IMR-90 (cell line): ENCODE measurements around the gene LEP. TPM values are rescaled to one million over a fixed set of nuclear protein-coding genes. Genes with fewer than 3 reads are reported as not detected.

Experiments used
- ATAC-seq: fragments of 200-7000 bp; cut with Tn5 transposase; 2 replicates; pipeline ENCODE4 v1.9.1; 2020; ENCODE audit warnings: low read depth, mild to moderate bottlenecking, moderate library complexity
- BruUV-seq: library from RNA; stranded (reverse); fragments of 400-500 nt; replicated peaks from 2 replicates; lab custom pipeline; 2021; lab: Mats Ljungman, UMichigan
- CTCF ChIA-PET: fragments of 300-600 bp; formaldehyde crosslinking; extraction: SDS; loops from one replicate; lab custom pipeline; 2021; ENCODE audit warnings: antibody characterized with exemption; lab: Yijun Ruan, JAX
- POLR2A ChIA-PET: fragments of 300-600 bp; sonication (Branson Sonifier 250); formaldehyde crosslinking; loops from one replicate; lab custom pipeline; 2022; ENCODE audit warnings: antibody characterized with exemption; ENCODE audit not compliant: unreplicated experiment; lab: Charles Lee
- DNase-seq: peaks from one replicate; pipeline ENCODE4 v3.0.0; 2013
- H2AFZ ChIP-seq: replicated peaks from 2 replicates; pipeline ENCODE3; 2013; ENCODE audit warnings: low read length, mild to moderate bottlenecking; ENCODE audit not compliant: poor library complexity
- H2AK5ac ChIP-seq: 2 replicates; pipeline ENCODE4 v1.6.1; 2013; ENCODE audit warnings: low read depth, low read length, inconsistent platforms
- H2AK9ac ChIP-seq: replicated peaks from 2 replicates; pipeline ENCODE3; 2013; ENCODE audit warnings: mild to moderate bottlenecking, low read depth, low read length, moderate library complexity; ENCODE audit not compliant: poor library complexity
- H2BK120ac ChIP-seq: 2 replicates; pipeline ENCODE4 v1.6.1; 2013; ENCODE audit warnings: low read depth, low read length, inconsistent platforms
- H2BK15ac ChIP-seq: 3 replicates; pipeline ENCODE4 v1.6.1; 2013; ENCODE audit warnings: low read depth, low read length, inconsistent platforms
- H2BK20ac ChIP-seq: 2 replicates; pipeline ENCODE4 v1.6.1; 2013; ENCODE audit warnings: low read depth, mild to moderate bottlenecking, inconsistent platforms, low read length, moderate library complexity
- H2BK5ac ChIP-seq: 2 replicates; pipeline ENCODE4 v1.6.1; 2013; ENCODE audit warnings: mild to moderate bottlenecking, low read depth, low read length, inconsistent platforms; ENCODE audit not compliant: poor library complexity, severe bottlenecking
- H3K14ac ChIP-seq: replicated peaks from 2 replicates; pipeline ENCODE4 v1.6.1; 2013; ENCODE audit warnings: low read depth, low read length, inconsistent platforms
- H3K18ac ChIP-seq: 2 replicates; pipeline ENCODE4 v1.6.1; 2013; ENCODE audit warnings: low read depth, low read length, control low read depth
- H3K23ac ChIP-seq: 2 replicates; pipeline ENCODE4 v1.6.1; 2013; ENCODE audit warnings: low read depth, low read length, inconsistent platforms
- H3K27ac ChIP-seq: 2 replicates; pipeline ENCODE4 v1.5.1; 2013; ENCODE audit warnings: mild to moderate bottlenecking, control low read depth, low read length; ENCODE audit not compliant: insufficient read depth
- H3K27me3 ChIP-seq: 2 replicates; pipeline ENCODE4 v1.6.1; 2013; ENCODE audit warnings: low read length; ENCODE audit not compliant: control insufficient read depth, insufficient read depth
- H3K36me3 ChIP-seq: 2 replicates; pipeline ENCODE4 v1.6.1; 2013; ENCODE audit warnings: low read length, mixed read lengths; ENCODE audit not compliant: control insufficient read depth, insufficient read depth
- H3K4ac ChIP-seq: 2 replicates; pipeline ENCODE4 v1.6.1; 2013; ENCODE audit warnings: low read depth, low read length, inconsistent platforms
- H3K4me1 ChIP-seq: 2 replicates; pipeline ENCODE4 v1.6.1; 2013; ENCODE audit warnings: low read length, mixed read lengths; ENCODE audit not compliant: control insufficient read depth, insufficient read depth
- H3K4me2 ChIP-seq: 2 replicates; pipeline ENCODE4 v1.6.1; 2013; ENCODE audit warnings: low read depth, mild to moderate bottlenecking, control low read depth, low read length, moderate library complexity
- H3K4me3 ChIP-seq: 2 replicates; pipeline ENCODE4 v1.5.1; 2013; ENCODE audit warnings: low read depth, mild to moderate bottlenecking, control low read depth, low read length, moderate library complexity; ENCODE audit not compliant: insufficient read depth
- H3K56ac ChIP-seq: 2 replicates; pipeline ENCODE4 v1.6.1; 2013; ENCODE audit warnings: low read length, inconsistent platforms; ENCODE audit not compliant: insufficient read depth; ENCODE audit errors: extremely low read depth
- H3K79me1 ChIP-seq, 2 experiments: 2 replicates each; pipeline ENCODE4 v1.6.1; 2013; ENCODE audit warnings: low read length in 2 of 2, inconsistent platforms in 1 of 2, low read depth in 1 of 2
- H3K9ac ChIP-seq: 2 replicates; pipeline ENCODE4 v1.6.1; 2013; ENCODE audit warnings: low read depth, low read length, control low read depth
- H3K9me1 ChIP-seq: 2 replicates; pipeline ENCODE4 v1.6.1; 2013; ENCODE audit warnings: low read length, inconsistent platforms; ENCODE audit not compliant: insufficient read depth
- H3K9me3 ChIP-seq: 2 replicates; pipeline ENCODE4 v1.6.1; 2013; ENCODE audit warnings: low read length; ENCODE audit not compliant: control insufficient read depth, insufficient read depth
- H4K20me1 ChIP-seq: 2 replicates; pipeline ENCODE4 v1.6.1; 2013; ENCODE audit warnings: low read length, inconsistent platforms; ENCODE audit not compliant: insufficient read depth
- H4K5ac ChIP-seq: 2 replicates; pipeline ENCODE4 v1.6.1; 2013; ENCODE audit warnings: mild to moderate bottlenecking, low read depth, low read length, control low read depth
- H4K8ac ChIP-seq, 2 experiments: 2 replicates each; pipeline ENCODE4 v1.6.1; 2013; ENCODE audit warnings: low read depth in 2 of 2, low read length in 2 of 2, control low read depth in 1 of 2, inconsistent platforms in 1 of 2
- H4K91ac ChIP-seq: 2 replicates; pipeline ENCODE4 v1.6.1; 2013; ENCODE audit warnings: low read depth, low read length, inconsistent platforms; ENCODE audit not compliant: insufficient read depth
- CEBPB ChIP-seq: IDR thresholded peaks from 2 replicates; pipeline ENCODE4 v1.6.1; 2012; ENCODE audit warnings: low read depth, low read length, improper control_type of control experiment
- CTCF ChIP-seq: conservative IDR thresholded peaks from 2 replicates; pipeline ENCODE4 v1.5.1; 2012; ENCODE audit warnings: mild to moderate bottlenecking, low read depth, low read length, improper control_type of control experiment
- ELK1 ChIP-seq: fragments of 150-350 bp; IDR thresholded peaks from 2 replicates; pipeline ENCODE4 v1.6.1; 2016; ENCODE audit warnings: low read depth, mild to moderate bottlenecking, low read length, moderate library complexity, borderline replicate concordance
- FOS ChIP-seq: fragments of 150-350 bp; IDR thresholded peaks from 2 replicates; pipeline ENCODE4 v1.6.1; 2016; ENCODE audit warnings: low read depth, low read length
- MAZ ChIP-seq: IDR thresholded peaks from 2 replicates; pipeline ENCODE4 v1.6.1; 2012; ENCODE audit warnings: low read depth, mild to moderate bottlenecking, low read length, improper control_type of control experiment, moderate library complexity, borderline replicate concordance
- MXI1 ChIP-seq: IDR thresholded peaks from 2 replicates; pipeline ENCODE4 v1.6.1; 2012; ENCODE audit warnings: low read depth, mild to moderate bottlenecking, low read length, moderate library complexity, borderline replicate concordance
- NFE2L2 ChIP-seq: fragments of 150-350 bp; IDR thresholded peaks from 2 replicates; pipeline ENCODE4 v1.6.1; 2016; ENCODE audit warnings: low read depth, mild to moderate bottlenecking, low read length
- POLR2A ChIP-seq: IDR thresholded peaks from 2 replicates; pipeline ENCODE4 v1.6.1; 2012; ENCODE audit warnings: mild to moderate bottlenecking, low read depth, low read length
- RAD21 ChIP-seq: IDR thresholded peaks from 2 replicates; pipeline ENCODE4 v1.6.1; 2012; ENCODE audit warnings: low read length, improper control_type of control experiment
- SMC3 ChIP-seq: fragments of 150-350 bp; IDR thresholded peaks from 2 replicates; pipeline ENCODE4 v1.6.1; 2016; ENCODE audit warnings: low read depth, mild to moderate bottlenecking, antibody characterized with exemption, low read length, moderate library complexity
- WGBS, 2 experiments: methylation state at CpG; one replicate each; pipeline versions ENCODE4 v1.1.5 to v1.1.7; 2013; ENCODE audit warnings: missing lambda C conversion rate in 2 of 2; ENCODE audit not compliant: insufficient read length in 1 of 2; ENCODE audit errors: extremely low coverage in 2 of 2; 5-methylcytosine and 5-hydroxymethylcytosine counted together
- dilution Hi-C: fragments of 300-500 bp; cut with HindIII; formaldehyde crosslinking; loops from one replicate; pipeline ENCODE4 v1.14.3; 2018; ENCODE audit warnings: low sequenced_read_pairs; ENCODE audit not compliant: unreplicated experiment
- in situ Hi-C: fragments of 300-500 bp; cut with MboI; formaldehyde crosslinking; loops from 3 replicates; pipeline ENCODE4 v1.14.3; 2019; ENCODE audit warnings: low sequenced_read_pairs, inconsistent platforms, mixed read lengths
- intact Hi-C: fragments of 100-400 bp; cut with micrococcal nuclease; formaldehyde crosslinking; loops from 2 replicates; pipeline ENCODE4 v1.10.0; 2022
- polyA plus RNA-seq, 3 experiments: library from polyadenylated mRNA; depleted of rRNA; stranded (reverse); fragments of >200 nt; gene quantifications; 2 replicates each; pipeline ENCODE4 v1.2.3, GENCODE V29; 2012; ENCODE audit warnings: low replicate concordance in 1 of 3
- total RNA-seq: library from RNA; depleted of rRNA; stranded (reverse); fragments of >200 nt; gene quantifications from 2 replicates; pipeline ENCODE4 v1.2.3, GENCODE V29; 2012

The LEP gene
- total and polyA plus RNA-seq, 2 of the 4 experiments (the other 2 are of a cell fraction): not detected

- H4K20me1 ChIP-seq: no peaks in the 10 kb centered on the region
- H2BK5ac ChIP-seq: no peak overlapping the region
- no peaks in the 10 kb centered on the region for H3K36me3 ChIP-seq
- no peak overlapping the region for H2BK20ac ChIP-seq
- no peak overlapping the region for H2AK5ac ChIP-seq
- no peak overlapping the region for H3K14ac ChIP-seq
- no peak overlapping the region for H3K9ac ChIP-seq
- no peaks in the 10 kb centered on the region for H3K9me1 ChIP-seq
- ChIA-PET POLR2A (no interaction called here), CTCF (interaction anchor here (1.5 kb wide), 1 partner anchor 18 kb away, joined by 3 read pairs; no protein-coding TSS in a partner anchor)
- H4K8ac ChIP-seq: no peak overlapping the region
- no peaks in the 10 kb centered on the region for H3K9me3 ChIP-seq
- in situ Hi-C loops (no loop called here), intact Hi-C loops (no loop called here), dilution Hi-C loops (no loop called here)
- no peak overlapping the region for H3K23ac ChIP-seq
- no peaks in the 10 kb centered on the region for H3K79me1 ChIP-seq
- no peak overlapping the region for H3K56ac ChIP-seq
- H2AFZ ChIP-seq: peak overlapping the region; percentile 23
- DNase-seq: no peak
- 40% methylated on average over 1 of the region's 5 CpGs; no CpG with 5 or more reads in 1 of the 2 experiments for WGBS, 2 experiments
- no peak for TF ChIP-seq MXI1
- no peak for TF ChIP-seq RAD21
- no peak for TF ChIP-seq ELK1
- TF ChIP-seq CTCF: no peak
- no peak for TF ChIP-seq CEBPB
- TF ChIP-seq POLR2A: no peak
- no peak for TF ChIP-seq NFE2L2
- no peak for TF ChIP-seq FOS
- no peak for TF ChIP-seq MAZ
- TF ChIP-seq SMC3: no peak
- no peak overlapping the region for H4K5ac ChIP-seq
- H4K91ac ChIP-seq: no peak overlapping the region
- no peak overlapping the region for H2BK15ac ChIP-seq
- BruUV-seq: no TSS peak
- H3K4me2 ChIP-seq: no peak overlapping the region
- H3K18ac ChIP-seq: no peak overlapping the region
- no peak overlapping the region for H3K4me3 ChIP-seq
- no peak overlapping the region for H3K4ac ChIP-seq
- no peak overlapping the region for H2AK9ac ChIP-seq
- no peak overlapping the region for H3K27ac ChIP-seq
- no peak for ATAC-seq
- peaks cover 2% of the 10 kb centered on the region; the same call in 1 of the 2 replicates for H3K4me1 ChIP-seq
- H2BK120ac ChIP-seq: no peak overlapping the region
- peaks cover 46% of the 10 kb centered on the region for H3K27me3 ChIP-seq
These were observed 13.4 kb downstream of the LEP start for GRCh38 chr7:128254470-128254869.
